CD4-positive, alpha-beta T cell treated with Interleukin-21 for 1 hour (primary cell): ENCODE measurements around the gene DOCK8.

Experiments used
- DNase-seq: peaks from one replicate; pipeline ENCODE4 v3.0.0-alpha.2; 2020

Gene DOCK8

GRCh38 chr9:270657-271237, 56.1 kb downstream of the DOCK8 start:
- DNase-seq: peak; percentile 32

- peak; percentile 90 for DNase-seq
Observed at GRCh38 chr9:272251-273213, 57.9 kb downstream of the DOCK8 start.

GRCh38 chr9:274406-274805, 59.7 kb downstream of the DOCK8 start:
- peak; percentile 38 for DNase-seq

GRCh38 chr9:277601-278295, 63.1 kb downstream of the DOCK8 start:
- peak; percentile 71 for DNase-seq

- DNase-seq: peak; percentile 69
Observed at GRCh38 chr9:278651-279050, 64.0 kb downstream of the DOCK8 start.

- DNase-seq: no peak
Observed at GRCh38 chr9:279674-280073, 65.0 kb downstream of the DOCK8 start.

- DNase-seq: peak; percentile 53
Observed at GRCh38 chr9:281741-282645, 67.3 kb downstream of the DOCK8 start.

GRCh38 chr9:286071-286740, 71.5 kb downstream of the DOCK8 start:
- DNase-seq: no peak

GRCh38 chr9:289121-289520, 74.5 kb downstream of the DOCK8 start:
- DNase-seq: no peak

- DNase-seq: no peak
Observed at GRCh38 chr9:292915-293314, 78.2 kb downstream of the DOCK8 start.

- DNase-seq: no peak
Observed at GRCh38 chr9:295576-295975, 80.9 kb downstream of the DOCK8 start.

GRCh38 chr9:296411-296810, 81.7 kb downstream of the DOCK8 start:
- DNase-seq: no peak

GRCh38 chr9:297104-297972, 82.7 kb downstream of the DOCK8 start:
- DNase-seq: peak; percentile 40

- DNase-seq: no peak
Observed at GRCh38 chr9:303502-303901, 88.8 kb downstream of the DOCK8 start.

- no peak for DNase-seq
Observed at GRCh38 chr9:304106-304505, 89.4 kb downstream of the DOCK8 start.

GRCh38 chr9:304519-305185, 90.0 kb downstream of the DOCK8 start:
- peak; percentile 46 for DNase-seq

- peak; percentile 75 for DNase-seq
Observed at GRCh38 chr9:306907-307306, 92.2 kb downstream of the DOCK8 start.

GRCh38 chr9:311841-312240, 97.2 kb downstream of the DOCK8 start:
- DNase-seq: no peak

- no peak for DNase-seq
Observed at GRCh38 chr9:312596-313320, 98.1 kb downstream of the DOCK8 start.
